Putamen (tissue), 1 donor: Measurements from ENCODE around the gene ZNF689.
A peak's percentile ranks its signal among the peaks of the same experiment; 100 is the strongest.
"Not testable (repeated sequence)": the region's sequence is repeated elsewhere in the genome, so short reads cannot be mapped to it uniquely, and the experiment has no call there.

Experiments
- DNase-seq: peaks from one replicate; pipeline ENCODE4 v3.0.0-alpha.2; 2016; ENCODE audit warnings: low spot score

ZNF689 gene

GRCh38 chr16:30636599-30636998 lies 26.4 kb upstream of the ZNF689 start:
- DNase-seq: no peak

DNA sequence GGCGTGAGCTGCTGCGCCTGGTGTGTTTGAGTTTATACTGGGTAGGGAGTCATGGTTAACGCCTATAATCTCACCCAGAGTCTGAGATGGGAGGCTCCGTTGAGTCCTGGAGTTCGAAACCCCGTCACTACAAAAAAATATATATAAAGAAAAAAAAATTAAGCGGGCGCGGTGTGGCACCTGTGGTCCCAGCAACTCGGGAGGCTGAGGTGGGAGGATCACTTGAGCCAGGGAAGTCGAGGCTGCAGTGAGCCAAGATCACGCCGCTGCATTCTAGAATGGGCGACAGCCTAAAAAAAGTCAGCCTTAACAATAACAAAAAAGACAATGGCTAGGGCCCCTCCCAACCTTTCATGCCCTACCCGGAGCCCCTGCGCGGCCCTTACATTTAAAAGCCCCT lies 23.3 kb upstream of the ZNF689 start:
- DNase-seq: no peak

GRCh38 chr16:30632454-30632853 lies 22.3 kb upstream of the ZNF689 start:
- not testable (repeated sequence) for DNase-seq

- peak; percentile 83 for DNase-seq
Observed at GRCh38 chr16:30628628-30629540, 18.7 kb upstream of the ZNF689 start.

- DNase-seq: no peak
Observed at GRCh38 chr16:30626236-30626635, 16.0 kb upstream of the ZNF689 start.

GRCh38 chr16:30623536-30624283 lies 13.5 kb upstream of the ZNF689 start:
- DNase-seq: no peak

GRCh38 chr16:30622455-30623032 lies 12.4 kb upstream of the ZNF689 start:
- no peak for DNase-seq

- DNase-seq: no peak
Observed at GRCh38 chr16:30621765-30622164, 11.6 kb upstream of the ZNF689 start.

GRCh38 chr16:30620169-30620568 lies 10.0 kb upstream of the ZNF689 start:
- DNase-seq: no peak

- no peak for DNase-seq
Observed at GRCh38 chr16:30619638-30620037, 9.4 kb upstream of the ZNF689 start.

DNA sequence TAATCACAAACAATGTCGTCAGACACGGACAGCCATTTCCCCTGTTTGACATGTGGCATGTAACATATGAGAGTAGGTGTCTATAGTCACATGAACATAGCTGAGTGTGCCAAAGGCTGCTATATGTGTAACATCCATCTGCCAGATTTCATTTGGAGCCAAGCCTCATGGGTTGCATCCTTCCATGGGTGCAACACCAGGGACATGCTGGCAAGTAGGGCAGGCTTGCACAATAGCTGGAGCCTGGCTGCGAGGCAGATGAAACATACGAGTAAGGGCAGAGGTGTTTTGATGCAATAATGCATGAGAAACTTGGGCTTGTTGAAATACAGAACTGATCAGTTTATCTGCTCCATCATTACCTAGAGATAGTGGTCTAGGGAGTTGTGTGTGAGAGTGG lies 9.0 kb upstream of the ZNF689 start:
- no peak for DNase-seq

GRCh38 chr16:30615358-30616091 lies 5.3 kb upstream of the ZNF689 start:
- DNase-seq: no peak

GRCh38 chr16:30609002-30609925 lies 925 bp downstream of the ZNF689 start:
- no peak for DNase-seq

DNA sequence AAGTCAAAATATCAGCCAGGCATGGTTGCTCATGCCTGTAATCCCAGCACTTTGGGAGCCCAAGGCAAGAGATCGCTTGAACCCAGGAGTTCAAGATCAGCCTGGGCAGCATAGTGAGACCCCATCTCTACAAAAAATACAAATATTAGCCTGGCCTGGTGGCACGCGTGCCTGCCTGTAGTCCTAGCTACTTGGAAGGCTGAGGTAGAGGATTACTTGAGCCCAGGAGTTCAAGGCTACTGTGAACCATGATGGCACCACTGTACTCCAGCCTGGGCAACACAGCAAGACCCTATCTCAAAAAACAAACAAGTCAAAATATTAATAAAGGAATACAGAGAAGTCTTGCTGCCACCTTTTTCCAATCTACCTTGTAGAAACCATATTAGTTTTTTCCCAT lies 4.2 kb downstream of the ZNF689 start:
- DNase-seq: no peak

GRCh38 chr16:30605158-30605557 lies 5.0 kb downstream of the ZNF689 start:
- DNase-seq: no peak

DNA sequence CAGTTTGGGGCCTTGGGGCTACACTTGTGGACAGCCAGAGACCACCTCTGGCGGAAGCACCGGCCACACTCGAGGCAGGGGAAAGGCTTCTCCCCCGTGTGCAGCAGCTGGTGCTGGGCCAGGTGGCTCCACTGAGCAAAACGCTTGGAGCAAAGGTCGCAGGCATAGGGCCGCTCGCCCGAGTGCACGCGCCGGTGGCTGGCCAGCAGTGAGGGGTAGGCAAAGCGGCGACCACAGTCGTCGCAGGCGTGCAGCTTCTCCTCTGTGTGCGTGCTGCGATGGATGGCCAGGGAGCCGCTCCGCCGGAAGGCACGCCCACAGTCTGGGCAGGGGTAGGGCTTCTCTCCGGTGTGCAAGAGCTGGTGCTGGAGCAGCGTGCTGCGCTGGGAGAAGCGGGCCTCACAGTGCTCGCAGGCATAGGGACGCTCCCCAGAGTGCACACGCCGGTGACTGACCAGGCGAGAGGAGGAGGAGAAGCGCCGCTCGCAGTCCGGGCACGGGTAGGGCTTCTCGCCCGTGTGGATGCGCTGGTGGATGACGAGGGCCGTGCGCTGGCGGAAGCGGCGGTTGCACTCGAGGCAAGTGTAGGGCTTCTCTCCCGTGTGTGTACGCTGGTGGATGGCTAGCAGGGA lies 5.8 kb downstream of the ZNF689 start:
- no peak for DNase-seq

GRCh38 chr16:30603945-30604315 lies 6.3 kb downstream of the ZNF689 start:
- DNase-seq: no peak

GRCh38 chr16:30602616-30603277 lies 7.4 kb downstream of the ZNF689 start:
- DNase-seq: no peak

DNA sequence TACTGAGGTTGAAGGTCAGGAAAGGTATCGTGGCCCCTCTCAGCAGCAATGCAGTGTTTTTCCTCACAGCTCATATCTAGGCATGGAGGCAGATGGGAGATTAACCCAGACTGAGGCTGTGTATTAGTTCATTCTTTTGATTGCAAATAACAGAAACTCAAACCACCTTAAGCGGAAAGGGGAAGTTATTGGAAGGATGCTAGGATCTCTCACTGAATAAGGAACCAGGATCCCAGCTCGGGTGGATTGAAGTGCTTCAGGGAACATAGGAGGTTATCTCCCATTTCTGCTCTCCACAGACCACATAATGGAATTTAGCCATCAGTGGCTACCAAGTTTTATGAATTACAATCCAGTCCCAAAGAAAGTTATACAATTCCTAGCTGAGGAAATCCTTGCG lies 8.2 kb downstream of the ZNF689 start:
- DNase-seq: no peak

GRCh38 chr16:30600929-30601328 lies 9.3 kb downstream of the ZNF689 start:
- DNase-seq: no peak
